ENCODE results near the gene HOXC6. TPM values are rescaled to one million over a fixed set of nuclear protein-coding genes. Genes with fewer than 3 reads are reported as not detected.

The HOXC6 gene
- total and polyA plus RNA-seq, 11 donors: 0.04 to 0.40 (median 0.08) TPM; not detected in 8

DNA sequence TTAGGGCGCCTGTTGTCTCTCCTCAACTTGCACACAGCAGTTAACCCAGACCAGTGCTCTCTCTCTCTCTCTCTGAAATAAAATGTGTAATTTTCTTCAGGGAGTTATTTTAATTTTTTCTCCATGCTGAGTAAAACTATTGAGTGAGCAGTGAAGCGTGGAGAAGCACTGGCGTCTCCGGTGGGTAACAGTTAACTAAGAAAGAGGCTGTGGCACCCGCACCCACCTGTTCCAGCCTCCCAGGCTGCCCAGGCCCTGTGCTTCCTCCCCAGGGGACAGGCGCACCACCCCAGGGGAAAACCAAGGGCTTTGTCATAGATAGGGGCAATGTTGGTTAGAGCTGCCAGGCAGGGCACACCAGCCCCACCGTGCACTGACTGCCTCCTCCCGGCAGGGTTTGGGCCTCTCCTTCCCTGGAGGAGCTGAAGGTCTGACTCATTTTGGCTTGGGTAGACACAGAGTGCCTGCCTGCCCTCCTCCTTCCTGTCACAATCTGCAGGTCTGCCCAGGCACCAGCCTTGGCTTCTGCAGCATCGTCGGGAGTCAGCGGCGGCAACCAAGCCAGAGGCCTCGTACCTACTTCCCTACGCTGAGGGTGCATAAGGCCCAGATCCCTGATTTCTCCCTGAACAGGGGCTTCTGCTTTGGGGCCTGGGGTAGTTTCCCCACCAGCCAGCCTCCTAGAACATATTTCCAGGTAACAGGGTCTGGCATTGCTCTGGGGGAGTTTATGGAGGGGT, 8.6 kb downstream of the HOXC6 start:
- no peak for TF ChIP-seq POLR2A (IDR thresholded peaks at IDR 0.05)
- TF ChIP-seq, protein P1, sequence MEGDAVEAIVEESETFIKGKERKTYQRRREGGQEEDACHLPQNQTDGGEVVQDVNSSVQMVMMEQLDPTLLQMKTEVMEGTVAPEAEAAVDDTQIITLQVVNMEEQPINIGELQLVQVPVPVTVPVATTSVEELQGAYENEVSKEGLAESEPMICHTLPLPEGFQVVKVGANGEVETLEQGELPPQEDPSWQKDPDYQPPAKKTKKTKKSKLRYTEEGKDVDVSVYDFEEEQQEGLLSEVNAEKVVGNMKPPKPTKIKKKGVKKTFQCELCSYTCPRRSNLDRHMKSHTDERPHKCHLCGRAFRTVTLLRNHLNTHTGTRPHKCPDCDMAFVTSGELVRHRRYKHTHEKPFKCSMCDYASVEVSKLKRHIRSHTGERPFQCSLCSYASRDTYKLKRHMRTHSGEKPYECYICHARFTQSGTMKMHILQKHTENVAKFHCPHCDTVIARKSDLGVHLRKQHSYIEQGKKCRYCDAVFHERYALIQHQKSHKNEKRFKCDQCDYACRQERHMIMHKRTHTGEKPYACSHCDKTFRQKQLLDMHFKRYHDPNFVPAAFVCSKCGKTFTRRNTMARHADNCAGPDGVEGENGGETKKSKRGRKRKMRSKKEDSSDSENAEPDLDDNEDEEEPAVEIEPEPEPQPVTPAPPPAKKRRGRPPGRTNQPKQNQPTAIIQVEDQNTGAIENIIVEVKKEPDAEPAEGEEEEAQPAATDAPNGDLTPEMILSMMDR (IDR thresholded peaks at IDR 0.05): no peak
- no peaks in the 10 kb centered on the region for H3K9me3 ChIP-seq
- peaks cover 50 to 100% (median 90%) of the 10 kb centered on the region in 9 donors for H3K27me3 ChIP-seq
- DNase-seq (no peak), ATAC-seq (no peak)
- H3K27ac ChIP-seq: no peak overlapping the region
- 47 to 56% (median 53%) methylated on average over 14 of the region's 14 CpGs for WGBS, 4 donors
- no peaks in the 10 kb centered on the region for H3K36me3 ChIP-seq
- intact Hi-C loops (cut with DNase I): no loop called here
- H3K4me3 ChIP-seq: no peak overlapping the region
- H3K4me1 ChIP-seq: peaks cover 0 to 16% (median 0%) of the 10 kb centered on the region in 12 donors

DNA sequence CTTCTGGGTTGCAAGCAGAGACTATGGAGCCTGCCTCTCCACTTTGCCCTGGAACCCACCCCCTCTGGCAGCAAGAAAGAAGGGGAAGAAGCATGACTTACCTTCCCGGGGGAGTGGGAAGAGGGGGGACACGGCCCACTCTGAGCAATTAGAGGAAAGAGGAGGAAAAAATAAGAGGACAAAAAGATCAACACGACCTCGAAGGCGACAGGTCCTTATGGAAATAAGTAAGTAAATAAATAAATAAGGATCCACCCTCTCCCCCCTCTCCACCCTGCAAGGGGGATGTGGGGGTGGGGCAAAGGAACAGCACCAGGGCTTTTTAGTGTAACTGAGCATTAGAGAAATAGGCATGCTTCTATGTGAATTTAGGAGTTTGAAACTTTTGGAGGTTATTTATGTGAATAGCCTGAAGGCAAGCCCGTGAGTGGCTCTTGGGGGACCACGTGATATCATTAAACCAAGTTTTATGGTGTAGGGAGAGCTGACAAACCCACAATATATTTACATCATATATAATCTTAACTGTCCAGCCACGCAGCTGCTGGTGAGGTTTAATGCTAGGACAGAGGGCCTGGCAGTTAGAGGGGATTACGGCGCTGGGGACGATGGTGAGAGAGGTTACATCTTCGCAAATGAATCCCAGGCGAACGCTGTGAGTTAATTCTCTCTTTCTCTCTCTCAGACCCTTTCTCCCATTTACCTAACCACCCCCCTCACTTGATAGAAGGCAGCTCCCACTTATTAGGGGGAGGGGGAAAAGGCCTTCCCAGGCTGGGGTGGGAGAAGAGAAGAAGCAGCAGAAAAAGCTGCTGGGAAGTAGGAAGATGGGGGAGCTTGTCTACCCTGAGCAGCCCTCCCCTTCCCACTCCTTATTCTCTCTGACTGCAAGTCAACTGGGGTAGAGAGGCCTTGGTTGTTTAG, 9.4 kb downstream of the HOXC6 start:
- no peak for ATAC-seq
- DNase-seq: no peak
- no peak overlapping the region for H3K4me3 ChIP-seq
- H3K36me3 ChIP-seq: no peaks in the 10 kb centered on the region
- no peak overlapping the region for H3K27ac ChIP-seq
- 23 to 41% (median 34%) methylated on average over 14 of the region's 14 CpGs for WGBS, 4 donors
- peaks cover 46 to 100% (median 90%) of the 10 kb centered on the region in 9 donors for H3K27me3 ChIP-seq
- TF ChIP-seq, protein P1 (IDR thresholded peaks at IDR 0.05): no peak
- TF ChIP-seq POLR2A (IDR thresholded peaks at IDR 0.05): no peak
- no peaks in the 10 kb centered on the region for H3K9me3 ChIP-seq
- intact Hi-C loops (cut with DNase I): no loop called here
- peaks cover 0 to 16% (median 0%) of the 10 kb centered on the region in 12 donors for H3K4me1 ChIP-seq

DNA sequence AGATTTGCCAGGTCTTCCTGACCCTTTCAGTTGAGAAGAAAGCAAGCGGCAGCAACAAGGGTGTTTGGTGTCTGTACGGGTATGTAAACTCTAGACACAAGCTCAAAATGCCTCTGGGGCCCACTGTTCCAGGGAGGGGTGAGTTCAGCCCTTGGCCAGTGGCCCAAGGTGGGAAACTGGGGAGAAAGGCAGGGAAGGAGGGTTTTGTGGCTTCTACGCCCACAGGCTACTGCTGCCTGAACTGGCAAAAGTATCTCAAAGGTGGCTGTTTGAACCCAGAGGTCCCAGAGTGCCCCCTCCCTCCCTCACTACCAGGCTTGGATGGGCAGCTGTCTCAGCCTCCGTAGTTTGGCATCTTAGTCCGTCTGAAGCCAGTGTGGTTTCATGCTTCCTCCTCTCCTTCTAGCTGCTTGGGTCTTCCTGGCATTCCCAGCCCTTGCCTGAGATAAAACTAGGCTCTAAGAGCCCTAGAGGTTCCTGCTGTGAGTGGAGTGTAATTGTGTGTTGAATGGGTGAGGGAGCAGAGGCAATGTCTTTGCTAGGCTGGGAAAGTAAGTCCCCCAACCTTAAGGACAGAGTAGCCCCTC, 10.1 kb downstream of the HOXC6 start:
- DNase-seq (no peak), ATAC-seq (no peak)
- Histone ChIP-seq H3K36me3 (no peaks in the 10 kb centered on the region), H3K27ac (no peak overlapping the region), H3K4me3 (no peak overlapping the region), H3K27me3 (peaks cover 51 to 100% (median 90%) of the 10 kb centered on the region in 9 donors), H3K9me3 (no peaks in the 10 kb centered on the region), H3K4me1 (peaks cover 0 to 14% (median 0%) of the 10 kb centered on the region in 12 donors)
- TF ChIP-seq POLR2A (IDR thresholded peaks at IDR 0.05): no peak
- TF ChIP-seq, protein P1 (IDR thresholded peaks at IDR 0.05): no peak
- intact Hi-C loops (cut with DNase I): no loop called here
- 28 to 46% (median 39%) methylated on average over 5 of the region's 5 CpGs for WGBS, 4 donors

Measured in heart left ventricle (tissue), 16 donors.